ENCODE data around the gene TRAPPC5.
A peak's percentile ranks its signal among the peaks of the same experiment; 100 is the strongest.

TRAPPC5 gene

DNA sequence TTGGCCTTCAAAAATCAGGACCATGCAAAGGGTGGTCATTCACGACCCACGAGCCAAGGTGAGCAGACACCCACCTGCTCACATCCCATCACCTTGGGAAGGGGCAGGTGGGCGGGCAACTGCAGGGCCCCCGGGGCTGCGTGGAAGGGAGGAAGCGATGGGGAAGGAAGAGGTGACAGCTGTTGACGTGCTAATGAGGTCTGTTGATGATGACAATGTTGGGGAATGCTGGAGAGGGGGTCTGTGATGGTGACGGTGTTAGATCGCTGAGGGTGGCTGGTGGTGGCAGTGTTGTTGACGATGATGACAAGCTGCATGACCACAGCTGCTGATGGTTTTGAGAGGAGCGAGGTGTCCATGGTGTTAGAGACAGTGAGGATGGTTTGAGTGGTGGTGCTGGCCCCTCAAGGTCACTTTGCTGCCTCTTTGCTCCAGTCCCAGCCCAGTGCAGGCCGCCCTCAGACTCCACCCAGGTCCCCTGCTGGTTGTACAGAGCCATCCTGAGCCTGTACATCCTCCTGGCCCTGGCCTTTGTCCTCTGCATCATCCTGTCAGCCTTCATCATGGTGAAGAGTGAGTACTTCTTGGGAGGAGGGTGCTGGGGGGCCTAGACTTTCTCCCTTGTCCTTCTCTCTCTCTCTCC, 2.8 kb upstream of the TRAPPC5 start:
- no peak for DNase-seq

DNA sequence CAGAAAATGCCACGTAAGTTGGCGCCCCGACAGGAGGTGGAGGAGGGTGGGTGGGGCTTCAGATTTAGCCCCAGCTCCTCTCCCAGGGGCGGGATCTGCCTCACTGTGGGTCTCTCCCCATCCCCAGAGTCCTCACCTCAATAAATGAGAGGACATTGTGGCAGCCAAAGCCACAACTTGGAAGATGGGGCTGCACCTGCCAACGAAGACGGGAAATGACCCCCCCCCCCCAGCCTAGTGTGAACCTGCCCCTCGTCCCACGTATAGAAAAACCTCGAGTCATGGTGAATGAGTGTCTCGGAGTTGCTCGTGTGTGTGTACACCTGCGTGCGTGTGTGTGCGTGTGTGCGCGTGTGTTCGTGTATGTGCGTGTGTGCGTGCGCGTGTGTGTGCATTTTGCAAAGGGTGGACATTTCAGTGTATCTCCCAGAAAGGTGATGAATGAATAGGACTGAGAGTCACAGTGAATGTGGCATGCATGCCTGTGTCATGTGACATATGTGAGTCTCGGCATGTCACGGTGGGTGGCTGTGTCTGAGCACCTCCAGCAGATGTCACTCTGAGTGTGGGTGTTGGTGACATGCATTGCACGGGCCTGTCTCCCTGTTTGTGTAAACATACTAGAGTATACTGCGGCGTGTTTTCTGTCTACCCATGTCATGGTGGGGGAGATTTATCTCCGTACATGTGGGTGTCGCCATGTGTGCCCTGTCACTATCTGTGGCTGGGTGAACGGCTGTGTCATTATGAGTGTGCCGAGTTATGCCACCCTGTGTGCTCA, 1.5 kb upstream of the TRAPPC5 start:
- no peak for DNase-seq

DNA sequence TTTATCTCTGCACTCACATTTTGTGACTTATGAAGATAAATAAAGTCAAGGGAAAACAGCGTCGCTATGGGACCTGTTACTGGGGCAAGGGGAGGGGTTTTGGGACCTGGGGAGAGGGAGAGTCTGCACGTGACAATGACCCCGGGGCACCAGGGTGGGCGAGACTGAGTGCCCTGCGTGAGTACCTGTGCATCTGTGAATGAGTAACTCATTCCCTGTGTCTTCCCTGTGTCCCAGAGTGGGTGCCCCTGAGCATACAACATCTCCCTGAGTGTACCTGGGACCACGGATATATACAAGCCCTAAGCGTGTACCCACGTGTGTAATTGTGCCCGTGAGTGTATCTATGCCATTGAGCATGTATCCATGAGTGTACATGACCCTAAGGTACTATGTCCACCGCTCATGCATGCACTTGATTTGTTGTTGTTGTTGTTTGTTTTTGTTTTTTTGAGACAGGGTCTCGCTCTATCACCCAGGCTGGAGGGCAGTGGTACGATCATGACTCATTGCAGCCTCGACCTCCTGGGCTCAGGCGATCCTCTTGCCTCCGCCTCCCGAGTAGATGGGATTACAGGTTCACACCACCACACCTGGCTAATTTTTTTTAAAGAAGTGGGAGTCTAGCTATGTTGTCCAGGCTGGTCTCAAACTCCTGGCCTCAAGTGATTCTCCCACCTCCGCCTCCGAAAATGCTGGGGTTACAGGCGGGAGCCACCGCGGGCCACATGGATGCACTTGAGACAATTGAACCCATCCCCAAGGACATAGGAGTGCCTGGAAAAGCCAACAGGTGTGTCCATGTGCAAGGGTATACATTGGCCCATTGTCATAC, 645 bp upstream of the TRAPPC5 start:
- DNase-seq = no peak

DNA sequence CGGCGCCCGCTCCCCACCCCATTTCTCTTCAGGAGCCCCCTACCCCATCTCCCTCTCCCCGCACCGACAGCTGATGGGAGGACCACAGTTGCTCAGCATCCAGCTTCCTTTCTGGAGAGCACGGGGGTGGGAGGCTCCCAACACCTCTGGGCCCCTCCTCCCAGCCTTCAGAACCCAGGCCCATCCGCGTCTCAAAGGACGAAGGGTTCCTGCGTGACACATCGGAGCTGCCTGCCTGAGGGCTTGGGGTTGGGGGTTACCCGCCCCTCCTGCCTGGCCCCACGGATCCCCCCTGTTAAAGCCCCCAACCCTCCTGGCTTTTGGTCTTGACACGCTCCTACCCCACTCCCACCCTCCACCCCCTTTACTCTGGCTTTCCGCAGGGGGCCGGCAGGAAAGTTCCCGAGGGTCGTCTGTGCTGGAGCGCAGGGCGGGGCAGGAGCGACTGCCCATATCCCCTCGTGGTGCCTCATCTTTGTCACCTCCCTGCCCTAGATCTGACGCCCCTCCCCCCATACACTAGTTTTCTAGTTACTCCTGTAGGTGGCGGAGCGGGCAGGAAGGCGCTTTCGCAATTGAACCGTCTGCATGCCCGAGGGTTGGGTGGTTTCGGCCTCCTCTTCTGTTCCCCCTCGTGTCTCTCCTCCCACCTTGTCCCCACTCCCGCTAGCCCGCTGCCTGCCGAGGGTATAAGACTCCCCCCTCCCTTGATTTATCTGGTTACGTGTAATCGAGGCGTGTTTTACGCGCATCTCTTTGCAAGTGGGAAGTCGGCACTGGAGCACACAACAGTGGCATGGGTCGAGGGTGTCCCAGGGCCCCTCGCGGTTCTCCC, 924 bp downstream of the TRAPPC5 start:
- DNase-seq = peak; percentile 5

DNA sequence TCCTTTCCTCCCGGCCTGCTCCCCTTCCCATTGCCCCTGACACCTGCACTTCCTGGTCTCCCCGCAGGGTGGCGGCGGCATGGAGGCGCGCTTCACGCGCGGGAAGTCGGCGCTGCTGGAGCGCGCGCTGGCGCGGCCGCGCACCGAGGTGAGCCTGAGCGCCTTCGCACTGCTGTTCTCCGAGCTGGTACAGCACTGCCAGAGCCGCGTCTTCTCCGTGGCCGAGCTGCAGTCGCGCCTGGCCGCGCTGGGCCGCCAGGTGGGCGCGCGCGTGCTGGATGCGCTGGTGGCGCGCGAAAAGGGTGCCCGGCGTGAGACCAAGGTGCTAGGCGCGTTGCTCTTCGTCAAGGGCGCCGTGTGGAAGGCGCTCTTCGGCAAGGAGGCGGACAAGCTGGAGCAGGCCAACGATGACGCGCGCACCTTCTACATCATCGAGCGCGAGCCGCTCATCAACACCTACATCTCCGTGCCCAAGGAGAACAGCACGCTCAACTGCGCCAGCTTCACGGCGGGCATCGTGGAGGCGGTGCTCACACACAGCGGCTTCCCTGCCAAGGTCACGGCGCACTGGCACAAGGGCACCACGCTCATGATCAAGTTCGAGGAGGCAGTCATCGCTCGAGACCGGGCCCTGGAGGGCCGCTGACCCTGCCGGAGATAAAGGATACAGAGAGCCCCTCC, 1.7 kb downstream of the TRAPPC5 start:
- DNase-seq = no peak

- no peak for DNase-seq
These were observed 5.2 kb downstream of the TRAPPC5 start for GRCh38 chr19:7685546-7686445.

DNA sequence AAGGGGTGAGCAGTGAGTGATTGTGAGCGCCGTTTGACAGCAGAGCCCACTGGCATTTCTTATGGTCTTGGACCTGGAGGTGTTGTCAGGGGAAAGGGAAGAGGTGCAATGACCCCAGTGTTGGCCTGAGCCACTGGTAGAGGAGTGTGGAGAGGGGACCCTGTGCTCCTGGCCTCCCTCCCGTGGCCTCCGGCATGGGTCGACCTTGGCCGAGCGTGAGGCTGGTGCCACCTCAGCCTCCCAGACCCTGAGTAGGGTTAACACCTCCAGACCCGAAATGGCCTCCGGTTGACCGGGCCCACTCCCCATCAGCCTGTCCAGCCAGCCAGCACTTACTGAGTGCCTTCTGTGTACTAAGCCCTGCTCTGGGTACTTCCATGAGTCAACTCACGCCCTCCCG, 6.5 kb downstream of the TRAPPC5 start:
- no peak for DNase-seq

GRCh38 chr19:7689165-7689564, 8.5 kb downstream of the TRAPPC5 start:
- DNase-seq = no peak

DNA sequence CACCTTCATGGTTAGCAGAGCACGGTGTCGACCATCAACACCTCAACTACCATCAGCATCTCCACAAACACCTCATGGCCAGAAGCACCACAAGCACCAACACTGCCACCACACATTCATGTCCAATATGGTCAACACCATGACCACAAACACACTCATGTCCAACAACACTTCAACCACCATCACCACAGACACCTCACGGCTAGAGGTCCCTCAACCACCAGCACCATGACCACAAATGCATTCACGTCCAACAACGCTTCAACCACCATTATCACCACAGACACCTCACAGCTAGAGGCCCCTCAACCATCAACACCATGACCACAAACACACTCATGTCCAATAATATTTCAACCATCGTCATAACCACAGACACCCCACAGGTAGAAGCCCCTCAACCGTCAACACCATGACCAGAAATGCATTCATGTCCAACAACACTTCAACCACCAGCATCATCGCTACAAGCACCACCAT, 10.2 kb downstream of the TRAPPC5 start:
- DNase-seq = no peak

DNA sequence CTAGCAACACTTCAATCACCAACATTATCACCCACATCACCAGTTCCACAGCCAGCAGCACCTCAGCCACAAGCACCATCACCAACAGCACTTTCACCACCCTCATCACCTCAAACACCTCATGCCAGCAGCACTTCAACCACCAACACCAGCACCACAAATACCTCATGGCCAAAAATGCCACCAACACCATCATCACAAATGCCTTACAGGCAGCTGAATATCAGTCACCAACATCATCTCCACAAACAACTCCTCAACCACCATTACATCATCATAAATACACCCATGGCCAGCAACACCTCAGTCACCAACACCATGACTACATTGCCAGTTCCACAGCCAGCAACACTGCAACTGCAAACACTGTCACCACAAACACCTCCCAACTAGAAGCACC, 10.9 kb downstream of the TRAPPC5 start:
- no peak for DNase-seq

- DNase-seq = no peak
These were observed 11.9 kb downstream of the TRAPPC5 start for GRCh38 chr19:7692417-7693088.

DNA sequence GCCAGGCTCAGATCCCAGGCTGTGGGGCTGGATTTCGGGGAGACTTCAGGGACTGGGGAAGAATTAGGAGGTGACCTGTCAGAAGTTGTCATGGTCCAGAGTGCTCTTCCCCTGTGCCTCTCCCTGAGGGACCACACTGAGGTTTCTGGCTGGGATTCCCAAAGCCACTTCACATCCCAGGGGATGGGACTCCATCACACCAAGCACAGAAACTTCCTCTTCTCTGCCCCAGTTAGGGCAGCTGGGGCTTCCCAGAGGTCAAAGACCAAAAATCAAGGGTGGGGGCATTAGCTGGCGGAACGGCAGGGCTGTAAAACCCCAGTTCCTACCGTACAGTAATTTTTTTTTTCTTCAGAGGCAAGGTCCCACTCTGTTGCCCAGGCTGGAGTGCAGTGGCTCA, 13.9 kb downstream of the TRAPPC5 start:
- DNase-seq = no peak

DNA sequence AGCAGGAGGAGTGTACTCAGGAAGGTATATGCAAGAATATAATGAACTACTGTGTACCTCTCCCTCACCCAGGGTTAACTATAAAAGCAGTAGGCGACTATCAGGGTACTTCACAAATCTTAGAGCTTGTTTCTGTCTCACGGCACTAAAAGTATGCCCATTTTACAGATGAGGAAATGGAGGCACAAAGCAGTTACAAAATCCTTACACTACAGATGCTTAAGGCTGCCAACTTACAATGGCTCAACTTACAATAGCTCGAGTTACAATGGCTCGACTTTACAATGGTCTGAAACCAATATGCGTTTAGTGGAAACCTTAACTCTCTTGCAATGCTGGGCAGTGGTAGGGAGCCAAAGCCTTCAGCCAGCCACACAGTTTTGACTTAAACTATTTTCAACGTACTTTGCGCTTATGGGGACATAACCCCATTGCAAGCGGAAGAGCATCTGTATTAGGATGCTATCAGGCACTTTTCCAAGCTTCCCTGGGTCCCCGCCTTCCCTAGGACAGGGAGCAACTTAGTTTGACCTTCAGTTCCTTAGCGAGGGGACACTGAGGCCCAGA, 17.2 kb downstream of the TRAPPC5 start:
- no peak for DNase-seq

DNA sequence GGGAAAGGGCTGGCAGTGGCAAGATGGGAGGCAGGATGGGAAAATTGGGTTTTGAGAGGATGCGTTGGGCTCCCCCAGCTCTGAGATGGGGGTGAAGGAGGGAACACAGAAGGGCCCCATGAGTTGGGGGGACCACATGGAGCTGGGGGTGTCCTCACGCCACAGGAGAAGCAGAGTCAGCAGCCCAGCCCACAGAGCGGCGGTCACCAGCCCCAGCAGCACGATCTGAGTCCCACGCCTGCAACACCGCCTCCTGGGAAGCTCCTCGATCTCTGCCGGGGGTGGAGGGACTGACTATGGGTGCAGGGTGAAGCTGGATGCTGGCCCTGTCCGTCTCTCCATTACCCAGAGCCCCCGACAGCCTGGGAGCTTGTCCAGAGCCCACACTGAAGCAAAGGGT, 17.9 kb downstream of the TRAPPC5 start:
- DNase-seq = no peak

DNA sequence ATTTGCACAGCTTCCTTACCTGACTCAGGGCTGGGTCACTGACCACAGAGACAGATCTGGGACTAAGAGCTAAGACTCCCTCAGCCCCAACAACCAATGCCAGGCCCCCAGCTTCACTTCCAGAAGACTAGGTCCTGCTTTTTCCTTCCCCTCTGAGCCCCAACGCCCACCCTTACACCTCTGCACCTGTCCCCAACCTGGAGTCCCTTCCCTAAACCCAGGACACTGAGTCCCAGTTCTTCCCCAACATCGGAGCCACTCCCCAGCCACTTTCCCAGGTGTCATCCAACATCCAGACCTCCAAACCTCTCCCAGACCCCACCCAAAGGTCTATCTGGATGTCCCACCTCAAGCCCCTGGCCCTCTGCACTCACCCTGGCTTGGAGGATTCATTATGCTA, 18.4 kb downstream of the TRAPPC5 start:
- DNase-seq = no peak

DNA sequence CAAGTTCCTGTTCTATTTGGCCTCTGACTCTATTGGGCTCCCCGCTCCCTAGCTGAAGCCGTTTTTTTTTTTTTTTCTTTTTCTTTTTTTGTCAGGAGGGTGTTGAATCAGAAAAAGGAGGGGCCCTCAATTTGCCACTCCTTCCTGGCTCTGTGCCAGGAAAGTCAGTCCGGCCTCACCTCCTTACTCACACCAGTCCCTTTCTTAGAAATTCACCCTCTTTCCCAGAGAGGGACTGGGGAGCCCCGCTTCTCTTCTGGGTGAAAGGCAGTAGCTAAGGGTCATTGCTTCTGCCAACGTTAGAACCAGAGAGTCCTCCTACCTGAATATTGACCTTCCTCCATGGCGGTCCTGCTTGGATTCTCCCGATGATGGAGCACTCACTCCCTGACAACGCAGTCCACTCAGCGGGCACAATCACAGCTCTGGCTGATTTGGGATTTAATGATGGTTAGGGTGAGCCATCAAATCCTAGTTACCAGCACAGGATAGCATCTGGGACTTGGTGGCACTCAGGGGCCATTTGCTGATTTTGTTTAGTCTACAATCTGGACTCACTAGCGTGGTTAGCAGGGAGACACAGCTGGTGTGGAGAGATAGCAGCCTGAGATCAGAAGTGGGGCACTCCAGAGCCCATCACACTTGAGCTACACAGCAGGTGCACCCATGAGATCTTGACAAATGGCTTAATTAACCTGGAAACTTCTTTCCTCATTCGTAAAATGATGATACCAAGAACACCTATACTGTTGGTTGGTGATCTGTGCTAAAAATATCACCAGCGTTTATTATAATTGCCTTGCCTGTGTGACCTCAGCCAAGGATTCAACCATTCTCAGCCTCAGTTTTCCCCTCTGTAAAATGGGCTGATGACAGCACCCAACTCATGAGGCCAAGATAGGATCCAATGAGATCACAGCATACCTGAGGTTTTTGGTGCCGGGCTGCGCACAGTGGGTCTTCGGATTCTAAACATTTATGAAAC, 19.1 kb downstream of the TRAPPC5 start:
- no peak for DNase-seq

DNA sequence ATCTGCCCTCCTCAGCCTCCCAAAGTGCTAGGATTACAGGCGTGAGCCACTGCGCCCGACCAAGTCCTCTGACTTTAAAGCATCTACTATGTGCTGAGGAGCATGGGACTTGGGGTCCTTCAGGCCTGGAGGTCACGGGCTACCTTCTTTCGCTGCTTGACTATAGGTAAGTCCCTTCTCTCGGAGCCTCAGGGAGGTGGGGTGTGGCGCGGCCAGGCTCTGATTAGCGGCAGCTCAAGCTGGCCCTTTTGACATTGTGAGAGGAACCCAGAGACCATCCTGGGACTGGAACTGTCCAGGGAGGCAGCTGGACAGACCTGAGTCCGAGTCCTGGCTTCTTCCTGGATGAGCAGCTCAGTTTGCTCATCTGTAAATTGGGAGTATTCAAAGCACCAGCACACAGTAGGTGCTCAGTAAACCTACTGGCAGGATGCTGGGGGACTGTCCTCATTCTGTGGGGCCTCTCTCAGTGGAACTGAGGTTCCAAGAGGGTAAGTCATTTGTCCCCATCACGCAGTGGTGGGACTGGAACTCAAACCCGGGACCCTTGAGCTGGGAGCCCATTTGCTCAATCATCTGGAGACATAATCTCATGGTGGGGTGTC, 20.5 kb downstream of the TRAPPC5 start:
- DNase-seq = no peak

Measured in NCI-H526 treated with DMSO at 0.1 percent for 48 hours (cell line).